ENCODE measurements around the gene DOK6.

The DOK6 gene

GRCh38 chr18:69597561-69597960 lies 196.9 kb downstream of the DOK6 start:
- no peak for FAIRE-seq
- TF ChIP-seq CTCF (IDR thresholded peaks at IDR 0.05; ENCODE audit: insufficient read depth, missing control alignments), result no peak

GRCh38 chr18:69599377-69599776 lies 198.7 kb downstream of the DOK6 start:
- no peak for DNase-seq (ENCODE audit: insufficient read length, low spot score)
- FAIRE-seq, result no peak
- no peak for TF ChIP-seq CTCF (IDR thresholded peaks at IDR 0.05; ENCODE audit: insufficient read depth, missing control alignments)

More at GRCh38 chr18:69597561-69597960, 196.9 kb downstream of the DOK6 start:
- no peak for DNase-seq (ENCODE audit: insufficient read length, low spot score)

GRCh38 chr18:69612242-69612641 lies 211.6 kb downstream of the DOK6 start:
- no peak for TF ChIP-seq CTCF (IDR thresholded peaks at IDR 0.05; ENCODE audit: insufficient read depth, missing control alignments)
- DNase-seq (ENCODE audit: insufficient read length, low spot score) (no peak), FAIRE-seq (no peak)

GRCh38 chr18:69616114-69616513 lies 215.4 kb downstream of the DOK6 start:
- TF ChIP-seq CTCF (IDR thresholded peaks at IDR 0.05; ENCODE audit: insufficient read depth, missing control alignments), result no peak
- FAIRE-seq (no peak), DNase-seq (ENCODE audit: insufficient read length, low spot score) (no peak)

- no peak for DNase-seq (ENCODE audit: insufficient read length, low spot score)
- TF ChIP-seq CTCF (IDR thresholded peaks at IDR 0.05; ENCODE audit: insufficient read depth, missing control alignments), result no peak
- FAIRE-seq, result no peak
These were observed 216.7 kb downstream of the DOK6 start for GRCh38 chr18:69617408-69617807.

- DNase-seq (ENCODE audit: insufficient read length, low spot score), result no peak
- no peak for TF ChIP-seq CTCF (IDR thresholded peaks at IDR 0.05; ENCODE audit: insufficient read depth, missing control alignments)
- no peak for FAIRE-seq
These were observed 217.2 kb downstream of the DOK6 start for GRCh38 chr18:69617888-69618287.

GRCh38 chr18:69622184-69622583 lies 221.5 kb downstream of the DOK6 start:
- FAIRE-seq (no peak), DNase-seq (ENCODE audit: insufficient read length, low spot score) (no peak)
- TF ChIP-seq CTCF (IDR thresholded peaks at IDR 0.05; ENCODE audit: insufficient read depth, missing control alignments), result no peak

Data from D721Med (cell line).